ENCODE data around the gene VN1R4.
"Not testable (repeated sequence)": the region's sequence is repeated elsewhere in the genome, so short reads cannot be mapped to it uniquely, and the experiment has no call there.

- not testable (repeated sequence) for TF ChIP-seq PATZ1 (CRISPR knock-in tag; IDR thresholded peaks at IDR 0.05; ENCODE audit: borderline replicate concordance); OSR1 (CRISPR knock-in tag; IDR thresholded peaks at IDR 0.05); RARB (CRISPR knock-in tag; IDR thresholded peaks at IDR 0.05); ZC3H10 (CRISPR knock-in tag; IDR thresholded peaks at IDR 0.05); CREB5 (CRISPR knock-in tag; IDR thresholded peaks at IDR 0.05; ENCODE audit: low read depth); CSRNP3 (CRISPR knock-in tag; IDR thresholded peaks at IDR 0.05); ZFP3 (CRISPR knock-in tag; IDR thresholded peaks at IDR 0.05); ZNF70 (CRISPR knock-in tag; IDR thresholded peaks at IDR 0.05); ZFP30 (CRISPR knock-in tag; IDR thresholded peaks at IDR 0.05); TCF4 (CRISPR knock-in tag; IDR thresholded peaks at IDR 0.05; ENCODE audit: borderline replicate concordance); TSHZ2 (CRISPR knock-in tag; IDR thresholded peaks at IDR 0.05); PPARA (CRISPR knock-in tag; IDR thresholded peaks at IDR 0.05; ENCODE audit: borderline replicate concordance); ESRRG (CRISPR knock-in tag; IDR thresholded peaks at IDR 0.05); SNAI2 (CRISPR knock-in tag; IDR thresholded peaks at IDR 0.05)
These were observed 44.8 kb downstream of the VN1R4 start for GRCh38 chr19:53222716-53223115.
